SK-N-SH treated with all-trans-retinoic acid at 6 μM for 48 hours (cell line): ENCODE measurements around the gene KCNIP4.

ENCODE experiments used
- ARNTL ChIP-seq: fragments of 450-650 bp; formaldehyde crosslinking; IDR thresholded peaks from 2 replicates; pipeline ENCODE4 v1.5.0; 2020; ENCODE audit warnings: low read depth, mild to moderate bottlenecking, moderate library complexity, borderline replicate concordance
- BACH2 ChIP-seq: fragments of 250-450 bp; sonication (Bioruptor Pico); IDR thresholded peaks from 2 replicates; pipeline ENCODE4 v1.9.0; 2021; ENCODE audit warnings: mild to moderate bottlenecking, borderline replicate concordance
- OSR1 ChIP-seq: fragments of 250-450 bp; sonication (Bioruptor Pico); IDR thresholded peaks from 2 replicates; pipeline ENCODE4 v1.8.0; 2022; ENCODE audit warnings: moderate library complexity, mild to moderate bottlenecking, inconsistent platforms
- ZFP3 ChIP-seq: fragments of 250-450 bp; sonication (Bioruptor Pico); IDR thresholded peaks from 2 replicates; pipeline ENCODE4 v1.5.0; 2020; ENCODE audit warnings: mild to moderate bottlenecking, moderate library complexity
- TF ChIP-seq, protein P1 (sequence below): fragments of 250-450 bp; sonication (Bioruptor Pico); IDR thresholded peaks from 2 replicates; pipeline ENCODE4 v1.5.1; 2021; ENCODE audit warnings: mild to moderate bottlenecking, moderate library complexity

GRCh38 chr4:21366312-21366711 lies 582.3 kb downstream of the KCNIP4 start:
- TF ChIP-seq ZFP3 (CRISPR knock-in tag) (no peak), BACH2 (CRISPR knock-in tag) (no peak), ARNTL (CRISPR knock-in tag) (no peak), OSR1 (no peak)
- TF ChIP-seq, protein P1, sequence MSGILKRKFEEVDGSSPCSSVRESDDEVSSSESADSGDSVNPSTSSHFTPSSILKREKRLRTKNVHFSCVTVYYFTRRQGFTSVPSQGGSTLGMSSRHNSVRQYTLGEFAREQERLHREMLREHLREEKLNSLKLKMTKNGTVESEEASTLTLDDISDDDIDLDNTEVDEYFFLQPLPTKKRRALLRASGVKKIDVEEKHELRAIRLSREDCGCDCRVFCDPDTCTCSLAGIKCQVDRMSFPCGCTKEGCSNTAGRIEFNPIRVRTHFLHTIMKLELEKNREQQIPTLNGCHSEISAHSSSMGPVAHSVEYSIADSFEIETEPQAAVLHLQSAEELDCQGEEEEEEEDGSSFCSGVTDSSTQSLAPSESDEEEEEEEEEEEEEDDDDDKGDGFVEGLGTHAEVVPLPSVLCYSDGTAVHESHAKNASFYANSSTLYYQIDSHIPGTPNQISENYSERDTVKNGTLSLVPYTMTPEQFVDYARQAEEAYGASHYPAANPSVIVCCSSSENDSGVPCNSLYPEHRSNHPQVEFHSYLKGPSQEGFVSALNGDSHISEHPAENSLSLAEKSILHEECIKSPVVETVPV (CRISPR knock-in tag) = no peak
